ENCODE results near the gene SLC9A5. TPM values are rescaled to one million over a fixed set of nuclear protein-coding genes. Genes with fewer than 3 reads are reported as not detected.

Gene SLC9A5
- total and polyA plus RNA-seq, 9 of the 15 experiments (the other 6 are each of a cell fraction or from before 2014, with no cell fraction given): 0.06 to 3.1 (median 1.2) TPM

DNA sequence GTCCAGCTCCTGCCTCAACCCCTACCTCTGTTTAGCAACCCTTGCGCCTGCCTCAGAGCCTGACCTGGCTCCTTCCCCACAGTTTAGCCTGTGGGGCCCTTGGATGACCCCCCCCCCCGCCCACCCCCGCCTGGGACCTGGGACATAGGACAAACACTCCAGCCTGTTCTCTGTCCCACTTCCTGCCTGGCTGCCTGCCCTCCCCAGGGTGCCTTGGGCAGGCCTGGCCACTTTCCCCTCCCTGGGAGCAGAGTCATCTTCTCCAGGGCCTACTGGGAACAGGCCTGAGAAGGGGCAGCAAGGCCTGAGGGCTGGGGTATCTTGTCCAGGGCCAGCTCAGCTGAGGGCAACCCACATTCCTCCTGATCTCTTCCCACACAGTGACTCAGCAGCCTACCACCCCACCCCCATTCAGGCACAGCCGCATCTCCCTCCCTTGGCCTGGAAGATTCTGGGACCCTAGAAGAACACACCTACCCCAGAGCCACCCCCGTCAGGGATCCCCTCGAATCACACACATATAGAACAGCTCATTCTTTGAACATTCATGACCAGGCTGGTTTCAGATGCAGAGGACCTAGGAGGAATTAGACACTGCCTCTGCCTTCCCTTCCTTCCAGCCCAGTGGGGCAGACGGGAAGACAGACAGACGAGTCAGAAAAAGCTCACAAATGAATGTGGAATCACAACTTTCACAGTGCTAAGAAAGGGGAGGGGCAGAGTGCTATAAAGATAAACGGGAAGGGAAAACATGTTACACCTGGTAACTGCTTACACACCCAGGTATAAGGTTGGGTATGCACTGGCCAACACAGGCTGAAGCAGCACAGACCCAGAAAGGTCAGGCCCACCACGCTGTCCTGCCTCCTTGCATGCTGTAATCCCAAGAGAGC lies 7.5 kb upstream of the SLC9A5 start (continued):
- TF ChIP-seq FOXK1 (CRISPR knock-in tag; IDR thresholded peaks at IDR 0.05; ENCODE audit: borderline replicate concordance) (no peak), ZNF696 (CRISPR knock-in tag; conservative IDR thresholded peaks at IDR 0.05) (no peak), RFX5 (IDR thresholded peaks at IDR 0.05; ENCODE audit: low read depth, low read length) (no peak), CBFB (CRISPR knock-in tag; IDR thresholded peaks at IDR 0.05) (no peak), HDAC8 (tag; IDR thresholded peaks at IDR 0.05) (no peak), NBN (IDR thresholded peaks at IDR 0.05; ENCODE audit: low read depth) (no peak; the same call in 1 of the 2 replicates), DNMT1 (IDR thresholded peaks at IDR 0.05) (no peak), ETS2 (tag; IDR thresholded peaks at IDR 0.05; ENCODE audit: borderline replicate concordance, poor library complexity, severe bottlenecking) (no peak), TARDBP (IDR thresholded peaks at IDR 0.05) (no peak), PHTF2 (CRISPR knock-in tag; IDR thresholded peaks at IDR 0.05) (no peak), IRF9 (tag; IDR thresholded peaks at IDR 0.05) (no peak), THRAP3 (IDR thresholded peaks at IDR 0.05; ENCODE audit: borderline replicate concordance) (no peak), PYGO2 (tag; IDR thresholded peaks at IDR 0.05) (no peak), MAFG (tag; conservative IDR thresholded peaks at IDR 0.05) (peak; percentile 88), NR1H2 (CRISPR knock-in tag; IDR thresholded peaks at IDR 0.05) (no peak), ZNF592 (IDR thresholded peaks at IDR 0.05) (peak; percentile 95), HMG20B (CRISPR knock-in tag; IDR thresholded peaks at IDR 0.05) (no peak)
- TF ChIP-seq, protein P1, sequence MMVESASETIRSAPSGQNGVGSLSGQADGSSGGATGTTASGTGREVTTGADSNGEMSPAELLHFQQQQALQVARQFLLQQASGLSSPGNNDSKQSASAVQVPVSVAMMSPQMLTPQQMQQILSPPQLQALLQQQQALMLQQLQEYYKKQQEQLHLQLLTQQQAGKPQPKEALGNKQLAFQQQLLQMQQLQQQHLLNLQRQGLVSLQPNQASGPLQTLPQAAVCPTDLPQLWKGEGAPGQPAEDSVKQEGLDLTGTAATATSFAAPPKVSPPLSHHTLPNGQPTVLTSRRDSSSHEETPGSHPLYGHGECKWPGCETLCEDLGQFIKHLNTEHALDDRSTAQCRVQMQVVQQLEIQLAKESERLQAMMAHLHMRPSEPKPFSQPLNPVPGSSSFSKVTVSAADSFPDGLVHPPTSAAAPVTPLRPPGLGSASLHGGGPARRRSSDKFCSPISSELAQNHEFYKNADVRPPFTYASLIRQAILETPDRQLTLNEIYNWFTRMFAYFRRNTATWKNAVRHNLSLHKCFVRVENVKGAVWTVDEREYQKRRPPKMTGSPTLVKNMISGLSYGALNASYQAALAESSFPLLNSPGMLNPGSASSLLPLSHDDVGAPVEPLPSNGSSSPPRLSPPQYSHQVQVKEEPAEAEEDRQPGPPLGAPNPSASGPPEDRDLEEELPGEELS (CRISPR knock-in tag; IDR thresholded peaks at IDR 0.05; ENCODE audit: borderline replicate concordance): 0 out of 2 replicates have a peak, but pooled peaks have one; percentile 24
- TF ChIP-seq, protein P2, sequence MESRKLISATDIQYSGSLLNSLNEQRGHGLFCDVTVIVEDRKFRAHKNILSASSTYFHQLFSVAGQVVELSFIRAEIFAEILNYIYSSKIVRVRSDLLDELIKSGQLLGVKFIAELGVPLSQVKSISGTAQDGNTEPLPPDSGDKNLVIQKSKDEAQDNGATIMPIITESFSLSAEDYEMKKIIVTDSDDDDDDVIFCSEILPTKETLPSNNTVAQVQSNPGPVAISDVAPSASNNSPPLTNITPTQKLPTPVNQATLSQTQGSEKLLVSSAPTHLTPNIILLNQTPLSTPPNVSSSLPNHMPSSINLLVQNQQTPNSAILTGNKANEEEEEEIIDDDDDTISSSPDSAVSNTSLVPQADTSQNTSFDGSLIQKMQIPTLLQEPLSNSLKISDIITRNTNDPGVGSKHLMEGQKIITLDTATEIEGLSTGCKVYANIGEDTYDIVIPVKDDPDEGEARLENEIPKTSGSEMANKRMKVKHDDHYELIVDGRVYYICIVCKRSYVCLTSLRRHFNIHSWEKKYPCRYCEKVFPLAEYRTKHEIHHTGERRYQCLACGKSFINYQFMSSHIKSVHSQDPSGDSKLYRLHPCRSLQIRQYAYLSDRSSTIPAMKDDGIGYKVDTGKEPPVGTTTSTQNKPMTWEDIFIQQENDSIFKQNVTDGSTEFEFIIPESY (CRISPR knock-in tag; IDR thresholded peaks at IDR 0.05): no peak

All from K562 (cell line).